GM19372 (cell line): Measurements from ENCODE around the gene TOGARAM2.

ENCODE experiments used
- ATAC-seq: cut with Tn5 transposase; IDR thresholded peaks from one replicate; pipeline ENCODE4 v1.9.1; 2021; ENCODE audit warnings: mild to moderate bottlenecking, low read depth, moderate library complexity; ENCODE audit not compliant: unreplicated experiment

Gene TOGARAM2

GRCh38 chr2:28981016-28981441, at the start of gene TOGARAM2:
Gene TOGARAM2, plus strand, starts transcription at chr2:28981298. Its CDS starts 13,537 bp downstream, at chr2:28994835.
- ATAC-seq = no peak

GRCh38 chr2:28934769-28935168, 46.3 kb upstream of the TOGARAM2 start:
- no peak for ATAC-seq

GRCh38 chr2:28941008-28941407, 40.1 kb upstream of the TOGARAM2 start:
- ATAC-seq = no peak

- ATAC-seq = no peak
Observed at GRCh38 chr2:28944535-28945248, 36.4 kb upstream of the TOGARAM2 start.

GRCh38 chr2:28948160-28948559, 32.9 kb upstream of the TOGARAM2 start:
- ATAC-seq = no peak

GRCh38 chr2:28949190-28949589, 31.9 kb upstream of the TOGARAM2 start:
- ATAC-seq = no peak

- ATAC-seq = no peak
Observed at GRCh38 chr2:28949617-28950305, 31.3 kb upstream of the TOGARAM2 start.

GRCh38 chr2:28950941-28951630, 30.0 kb upstream of the TOGARAM2 start:
- no peak for ATAC-seq

GRCh38 chr2:28951910-28952835, 28.9 kb upstream of the TOGARAM2 start:
- ATAC-seq = no peak

- ATAC-seq = no peak
Observed at GRCh38 chr2:28952836-28953211, 28.3 kb upstream of the TOGARAM2 start.

- ATAC-seq = no peak
Observed at GRCh38 chr2:28955467-28955866, 25.6 kb upstream of the TOGARAM2 start.

- no peak for ATAC-seq
Observed at GRCh38 chr2:28956415-28956826, 24.7 kb upstream of the TOGARAM2 start.

GRCh38 chr2:28956890-28957289, 24.2 kb upstream of the TOGARAM2 start:
- ATAC-seq = no peak

- ATAC-seq = no peak
Observed at GRCh38 chr2:28958689-28959088, 22.4 kb upstream of the TOGARAM2 start.

- ATAC-seq = no peak
Observed at GRCh38 chr2:28960401-28960800, 20.7 kb upstream of the TOGARAM2 start.

- ATAC-seq = no peak
Observed at GRCh38 chr2:28962505-28962904, 18.6 kb upstream of the TOGARAM2 start.

- no peak for ATAC-seq
Observed at GRCh38 chr2:28970464-28971160, 10.5 kb upstream of the TOGARAM2 start.

GRCh38 chr2:28972778-28973335, 8.2 kb upstream of the TOGARAM2 start:
- no peak for ATAC-seq

GRCh38 chr2:28974252-28974651, 6.8 kb upstream of the TOGARAM2 start:
- no peak for ATAC-seq
